Left lobe of liver (tissue), 2 donors: ENCODE measurements around the gene EFCAB11. TPM values are rescaled to one million over a fixed set of nuclear protein-coding genes. Genes with fewer than 3 reads are reported as not detected.

Experiments used
- ATAC-seq: fragments of 200-7000 bp; cut with Tn5 transposase; one replicate; pipeline ENCODE4 v1.9.1; 2020; ENCODE audit warnings: mild to moderate bottlenecking, moderate library complexity
- DNase-seq: peaks from one replicate; pipeline ENCODE4 v3.0.0-alpha.2; 2020; ENCODE audit warnings: low spot score
- total RNA-seq: library from RNA; stranded (reverse); gene quantifications from one replicate; pipeline ENCODE4 v1.2.1, GENCODE V29; 2021
- donor health status: DM: no; HTN: no; CAD: no; lungs with moderate emphysema.
- donor health status: DM: no; HTN: yes; CAD: no.

The EFCAB11 gene
- total RNA-seq, 1 donor from 2014 or later = 1.2 TPM

- ATAC-seq (no peak), DNase-seq (no peak)
These were observed 3.3 kb upstream of the EFCAB11 start for GRCh38 chr14:89957791-89958190.

DNA sequence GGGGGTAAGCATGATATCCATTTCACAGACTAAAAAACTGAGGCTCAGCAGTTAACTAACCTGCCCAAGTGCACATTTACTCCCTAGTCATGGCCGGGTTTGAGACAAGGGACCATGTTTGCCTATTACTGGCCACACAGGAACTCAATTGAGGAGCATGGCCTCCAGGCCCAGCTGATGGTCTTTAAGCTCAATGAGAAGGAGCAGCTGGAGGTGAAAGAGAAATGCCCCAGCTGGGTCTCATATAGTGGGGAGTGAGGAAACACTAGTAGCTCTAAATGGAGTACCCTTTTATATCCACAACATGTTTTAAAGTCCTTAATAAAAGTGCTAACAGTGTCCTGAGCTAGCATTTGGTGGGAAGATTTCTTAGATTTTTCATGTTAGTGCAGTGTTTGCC lies 2.8 kb upstream of the EFCAB11 start:
- no peak for DNase-seq
- no peak for ATAC-seq

DNA sequence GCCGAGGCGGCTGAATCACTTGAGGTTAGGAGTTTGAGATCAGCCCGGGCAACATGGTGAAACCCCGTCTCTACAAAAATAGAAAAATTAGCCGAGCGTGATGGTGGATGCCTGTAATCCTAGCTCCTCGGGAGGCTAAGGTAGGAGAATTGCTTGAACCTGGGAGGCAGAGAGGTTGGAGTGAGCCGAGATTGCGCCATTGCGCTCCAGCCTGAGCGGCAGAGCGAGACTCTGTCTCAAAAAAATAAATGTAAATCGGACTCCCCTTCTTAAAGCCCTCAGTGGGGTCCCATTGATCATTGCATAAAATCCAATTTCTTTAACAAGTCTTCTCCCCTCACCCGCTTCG lies 2.1 kb upstream of the EFCAB11 start:
- ATAC-seq (no peak), DNase-seq (no peak)

- ATAC-seq = peak; percentile 85
These were observed 1.5 kb upstream of the EFCAB11 start, which contains the start of gene TDP1 for GRCh38 chr14:89955745-89956660. TDP1 (plus strand) TSS chr14:89955927; CDS start chr14:89963115, 7,188 bp downstream.

DNA sequence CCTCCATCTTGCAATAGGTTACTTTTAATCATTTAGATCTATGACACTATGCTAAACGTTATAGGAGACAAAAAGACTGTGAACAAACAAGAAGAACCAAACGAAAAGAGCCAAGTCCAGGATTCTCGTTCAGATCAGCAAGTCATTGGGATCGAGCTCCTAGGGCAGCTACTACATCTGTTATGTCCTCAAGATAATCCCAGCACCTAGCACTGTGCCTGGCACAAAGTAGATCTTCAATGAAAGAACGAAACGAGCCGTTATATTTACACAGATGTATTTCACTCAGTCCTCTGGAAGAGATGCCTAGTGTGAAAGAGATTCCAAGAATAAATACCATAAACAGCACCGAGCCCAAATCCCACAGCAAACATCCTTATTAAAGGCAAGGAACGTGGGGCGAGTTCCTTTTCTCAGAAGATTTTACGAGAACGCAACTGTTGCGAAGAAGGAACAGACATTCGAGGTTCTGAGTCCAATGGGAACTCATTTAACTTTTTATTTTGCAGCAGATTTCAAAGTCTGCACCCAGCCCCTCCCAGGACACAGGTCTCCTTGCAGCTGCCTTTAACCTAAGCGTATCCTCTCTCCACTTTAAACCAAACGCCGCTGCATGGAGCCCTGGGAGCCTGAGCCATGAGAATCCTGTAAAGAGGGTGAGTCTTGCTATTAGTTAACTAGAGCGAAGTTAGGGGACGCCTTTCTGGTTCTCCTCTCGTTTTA lies 653 bp upstream of the EFCAB11 start:
- DNase-seq = no peak
- peak; percentile 58 for ATAC-seq

More at GRCh38 chr14:89955745-89956660, 1.5 kb upstream of the EFCAB11 start, which contains the start of gene TDP1:
- peak; percentile 97 for DNase-seq

DNA sequence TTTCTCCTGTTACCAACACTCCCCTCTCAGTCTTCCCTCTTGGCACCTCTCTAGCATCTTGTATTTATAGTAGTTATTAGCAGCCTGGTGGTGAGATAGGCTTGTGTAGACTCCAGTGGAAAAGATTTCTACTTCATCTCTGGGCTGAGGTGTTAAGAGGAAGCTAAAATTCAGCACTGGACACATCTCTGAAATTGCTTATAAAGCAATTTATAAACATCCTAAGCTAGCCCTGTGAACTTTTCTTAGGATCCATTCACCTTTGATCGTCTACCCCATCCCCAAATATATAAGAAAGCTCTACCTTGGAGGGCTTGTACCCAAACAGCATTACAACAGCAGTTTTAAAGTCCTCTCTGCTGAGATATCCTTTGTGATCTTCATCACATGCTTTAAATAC lies 928 bp downstream of the EFCAB11 start:
- no peak for DNase-seq

GRCh38 chr14:89952576-89952975 lies 2.0 kb downstream of the EFCAB11 start:
- ATAC-seq = no peak

More for the DNA sequence above, 928 bp downstream of the EFCAB11 start:
- no peak for ATAC-seq

DNA sequence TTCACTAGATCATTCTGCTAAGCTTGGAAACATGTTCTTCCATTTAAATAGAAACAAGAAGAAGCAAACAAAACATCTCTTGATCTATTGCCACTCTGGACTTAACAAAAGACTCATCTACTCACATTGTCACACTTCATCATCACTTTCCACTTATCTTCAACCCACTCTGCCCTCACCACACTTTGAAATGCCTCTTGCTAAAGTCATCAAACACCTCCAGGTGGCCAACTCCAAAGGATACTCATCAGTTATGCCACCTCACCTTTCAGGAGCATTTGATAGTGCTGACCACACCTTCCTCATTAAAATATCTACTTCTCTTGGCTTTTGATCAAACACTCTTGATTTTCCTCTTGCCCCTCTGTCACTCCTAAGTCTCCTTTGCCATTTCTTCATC lies 7.2 kb downstream of the EFCAB11 start:
- DNase-seq (no peak), ATAC-seq (no peak)

More at GRCh38 chr14:89952576-89952975, 2.0 kb downstream of the EFCAB11 start:
- no peak for DNase-seq

DNA sequence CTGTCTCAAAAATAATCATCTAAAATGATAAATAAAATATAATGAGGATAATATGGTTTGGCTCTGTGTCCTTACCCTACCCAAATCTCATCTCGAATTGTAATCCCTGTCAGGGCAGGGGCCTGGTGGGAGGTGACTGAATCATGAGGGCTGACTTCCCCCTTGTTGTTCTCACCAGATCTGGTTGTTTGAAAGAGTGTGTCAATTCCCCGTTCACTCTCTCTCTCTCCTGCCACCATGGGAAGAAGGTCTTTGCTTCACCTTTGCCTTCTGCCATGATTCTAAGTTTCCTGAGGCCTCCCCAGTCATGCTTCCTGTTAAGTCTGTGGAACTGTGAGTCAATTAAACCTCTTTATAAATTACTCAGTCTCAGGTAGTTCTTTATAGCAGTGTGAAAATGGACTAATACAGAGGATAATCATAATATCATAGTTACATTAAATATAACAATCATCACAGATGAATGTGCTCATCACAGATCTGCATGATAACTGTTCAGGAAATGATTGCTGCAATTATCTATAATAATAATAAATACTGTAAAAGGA lies 12.6 kb downstream of the EFCAB11 start:
- DNase-seq (no peak), ATAC-seq (no peak)

GRCh38 chr14:89936654-89937185 lies 17.8 kb downstream of the EFCAB11 start:
- ATAC-seq = no peak
- no peak for DNase-seq

DNA sequence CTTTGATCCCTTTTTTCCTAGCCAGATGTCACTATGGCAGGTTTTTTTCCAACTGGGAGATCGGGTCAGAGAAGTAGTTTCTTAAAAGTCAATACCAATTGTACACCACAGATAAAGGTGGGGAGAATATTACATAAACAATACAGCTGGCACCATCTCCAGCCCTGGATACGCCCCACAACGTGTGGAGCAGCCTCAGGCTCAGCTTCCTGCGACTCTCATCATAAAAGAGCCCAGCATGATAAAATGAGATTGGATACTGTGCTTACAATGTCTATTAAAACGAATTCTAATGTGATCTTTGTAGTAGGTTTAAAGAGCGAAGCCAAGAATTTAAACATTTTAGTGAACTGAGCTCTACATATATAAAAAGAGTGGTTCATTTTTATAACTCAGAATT lies 21.5 kb downstream of the EFCAB11 start:
- DNase-seq (no peak), ATAC-seq (no peak)

GRCh38 chr14:89927186-89927865 lies 27.2 kb downstream of the EFCAB11 start:
- ATAC-seq = no peak

GRCh38 chr14:89926694-89927093 lies 27.8 kb downstream of the EFCAB11 start:
- ATAC-seq (no peak), DNase-seq (no peak)

More at GRCh38 chr14:89927186-89927865, 27.2 kb downstream of the EFCAB11 start:
- DNase-seq = no peak

GRCh38 chr14:89924268-89924667 lies 30.3 kb downstream of the EFCAB11 start:
- DNase-seq (peak; percentile 74), ATAC-seq (peak; percentile 94)

DNA sequence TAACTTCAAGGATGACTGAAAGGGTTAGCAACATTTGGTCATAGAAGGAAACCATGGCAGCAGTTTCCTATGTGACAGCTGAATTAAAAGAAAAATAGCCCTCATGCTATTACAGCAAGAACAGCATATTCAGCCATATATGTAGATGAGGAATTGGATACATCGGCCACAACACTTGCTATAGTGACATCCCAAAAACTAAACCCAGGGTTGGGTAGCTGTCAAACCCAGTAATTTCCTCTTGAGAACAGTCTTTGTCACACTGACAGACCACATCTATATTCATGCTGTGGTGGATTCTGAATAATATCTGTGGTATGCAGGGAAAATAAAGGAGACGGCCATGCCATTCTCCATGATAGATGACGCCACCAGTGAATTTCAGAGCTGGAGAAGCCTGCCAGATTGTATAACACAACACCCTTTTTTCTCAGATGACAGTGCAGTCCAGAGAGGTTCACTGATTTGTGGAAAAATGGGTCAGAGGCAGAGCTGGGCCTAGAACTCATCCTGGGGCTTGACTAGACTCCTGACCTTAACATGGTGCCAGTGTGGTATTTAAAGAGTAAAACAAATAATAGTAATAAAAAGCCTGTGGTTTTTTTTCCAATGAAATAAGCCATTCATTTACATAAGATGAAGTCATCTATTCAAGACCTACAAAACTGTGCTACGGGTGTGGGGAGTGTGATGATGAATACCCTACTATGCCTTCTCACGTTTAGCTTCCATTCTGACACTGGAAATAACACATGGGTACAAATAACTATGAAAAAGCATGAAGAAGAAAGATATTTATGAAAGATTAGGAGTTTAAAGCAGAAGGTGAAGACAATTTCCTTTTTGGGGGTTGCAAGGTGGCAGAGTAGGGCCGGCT lies 32.3 kb downstream of the EFCAB11 start:
- ATAC-seq = no peak
- no peak for DNase-seq

DNA sequence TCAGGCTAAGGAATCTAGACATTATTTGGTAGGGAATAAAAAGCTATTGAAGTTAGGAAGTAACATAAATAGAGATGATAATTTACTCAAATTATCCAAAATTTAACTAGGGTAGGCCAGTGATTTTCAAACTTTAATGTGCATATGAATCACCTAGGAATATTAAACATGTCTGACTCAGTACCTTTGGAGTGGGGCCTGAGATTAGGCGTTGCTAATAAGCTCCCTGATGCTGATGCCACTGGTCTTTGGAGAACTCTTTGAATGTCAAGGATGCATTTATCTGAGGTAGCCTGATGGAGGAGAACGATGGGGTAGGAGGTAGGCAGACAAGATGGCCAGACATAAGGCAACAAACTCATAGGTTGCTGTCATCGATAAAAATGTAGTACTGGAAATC lies 33.2 kb downstream of the EFCAB11 start:
- DNase-seq = no peak
- ATAC-seq = no peak

GRCh38 chr14:89920056-89920455 lies 34.5 kb downstream of the EFCAB11 start:
- DNase-seq = no peak
- ATAC-seq = no peak

- ATAC-seq (no peak), DNase-seq (no peak)
These were observed 35.8 kb downstream of the EFCAB11 start for GRCh38 chr14:89918721-89919120.

DNA sequence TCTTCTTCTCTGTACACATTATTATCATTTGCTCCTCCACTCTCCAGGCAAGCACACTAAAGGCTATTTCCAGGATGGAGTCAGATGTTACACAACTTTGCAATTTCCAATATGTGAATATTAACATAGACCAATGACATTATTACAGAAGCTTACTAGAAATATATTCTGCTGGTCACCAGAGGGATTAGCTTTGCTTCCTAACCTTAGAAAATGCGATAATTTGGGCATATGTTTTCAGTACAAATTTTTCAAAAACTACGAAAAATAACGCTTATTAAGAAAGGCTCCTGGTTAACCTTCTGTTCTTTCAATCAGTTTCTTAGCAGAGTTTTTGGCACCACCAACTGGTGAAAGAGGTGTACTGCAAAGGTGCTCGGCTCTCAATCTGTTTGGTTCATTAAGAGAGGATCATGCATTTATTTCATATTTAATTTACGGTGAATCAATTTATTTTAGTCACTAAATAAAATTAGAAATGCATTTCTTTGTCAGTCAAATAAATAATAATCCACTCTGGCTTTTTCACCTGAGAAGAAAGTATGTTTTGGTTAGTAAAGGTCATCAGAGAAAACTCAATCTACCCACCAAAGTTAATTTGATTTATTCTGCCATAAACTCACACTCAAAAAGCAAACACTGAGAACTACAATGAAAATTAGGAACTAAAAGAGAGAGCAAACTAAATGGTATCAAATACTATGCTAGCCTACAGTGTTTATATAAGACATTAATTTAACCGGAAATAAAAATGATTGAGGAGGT lies 39.2 kb downstream of the EFCAB11 start:
- ATAC-seq (peak; percentile 84), DNase-seq (peak; percentile 57)
